ENCODE data around the gene CALM1. TPM values are rescaled to one million over a fixed set of nuclear protein-coding genes. Genes with fewer than 3 reads are reported as not detected.

CALM1 gene
- total RNA-seq, 1 donor from 2014 or later = 362 TPM

- no peak for TF ChIP-seq EZH2phosphoT487 (IDR thresholded peaks at IDR 0.05)
- TF ChIP-seq CTCF (IDR thresholded peaks at IDR 0.05) = no peak
- TF ChIP-seq EZH2 (IDR thresholded peaks at IDR 0.05) = no peak
- H2AFZ ChIP-seq (replicated peaks) = no peak overlapping the region
- no peak overlapping the region for H3K4me2 ChIP-seq
- Mint-ChIP-seq H3K36me3 (peaks cover 48% of the 10 kb centered on the region), H3K27me3 (ENCODE audit: insufficient read depth, low read depth) (no peaks in the 10 kb centered on the region), H3K27ac (no peak overlapping the region), H3K4me3 (no peak overlapping the region), H3K9me3 (no peaks in the 10 kb centered on the region), H3K4me1 (peaks cover 14% of the 10 kb centered on the region)
- DNase-seq (ENCODE audit: low spot score) = no peak
- H3K9ac ChIP-seq = no peak overlapping the region
- no peaks in the 10 kb centered on the region for H3K27me3 ChIP-seq
- H3K27ac ChIP-seq = no peak overlapping the region
- H3K79me2 ChIP-seq (ENCODE audit: low read depth) = peaks cover 13% of the 10 kb centered on the region
- peaks cover 17% of the 10 kb centered on the region for H3F3A ChIP-seq (ENCODE audit: low read depth)
- peaks cover 19% of the 10 kb centered on the region for H4K20me1 ChIP-seq (ENCODE audit: low read depth)
- H3K9me3 ChIP-seq (ENCODE audit: low read depth) = no peaks in the 10 kb centered on the region
- no peak overlapping the region for H3K4me3 ChIP-seq
- no peaks in the 10 kb centered on the region for H3K4me1 ChIP-seq
- peaks cover 14% of the 10 kb centered on the region for H3K36me3 ChIP-seq
Measured at GRCh38 chr14:90405755-90406154, 8.9 kb downstream of the CALM1 start.

GRCh38 chr14:90406384-90406798, 9.6 kb downstream of the CALM1 start:
- Histone ChIP-seq H3K9ac (no peak overlapping the region), H4K20me1 (ENCODE audit: low read depth) (peaks cover 13% of the 10 kb centered on the region), H3K79me2 (ENCODE audit: low read depth) (peaks cover 7% of the 10 kb centered on the region), H3K9me3 (ENCODE audit: low read depth) (no peaks in the 10 kb centered on the region), H3K27ac (no peak overlapping the region), H2AFZ (replicated peaks) (no peak overlapping the region), H3K4me3 (no peak overlapping the region), H3K27me3 (no peaks in the 10 kb centered on the region), H3K36me3 (peaks cover 14% of the 10 kb centered on the region), H3K4me1 (no peaks in the 10 kb centered on the region), H3F3A (ENCODE audit: low read depth) (peaks cover 17% of the 10 kb centered on the region), H3K4me2 (no peak overlapping the region)
- Mint-ChIP-seq H3K4me1 (peaks cover 14% of the 10 kb centered on the region), H3K27me3 (ENCODE audit: insufficient read depth, low read depth) (no peaks in the 10 kb centered on the region), H3K36me3 (peaks cover 42% of the 10 kb centered on the region), H3K27ac (no peak overlapping the region), H3K9me3 (no peaks in the 10 kb centered on the region), H3K4me3 (no peak overlapping the region)
- DNase-seq (ENCODE audit: low spot score) = no peak
- no peak for TF ChIP-seq EZH2 (IDR thresholded peaks at IDR 0.05)
- TF ChIP-seq CTCF (IDR thresholded peaks at IDR 0.05) = no peak
- TF ChIP-seq EZH2phosphoT487 (IDR thresholded peaks at IDR 0.05) = no peak

DNA sequence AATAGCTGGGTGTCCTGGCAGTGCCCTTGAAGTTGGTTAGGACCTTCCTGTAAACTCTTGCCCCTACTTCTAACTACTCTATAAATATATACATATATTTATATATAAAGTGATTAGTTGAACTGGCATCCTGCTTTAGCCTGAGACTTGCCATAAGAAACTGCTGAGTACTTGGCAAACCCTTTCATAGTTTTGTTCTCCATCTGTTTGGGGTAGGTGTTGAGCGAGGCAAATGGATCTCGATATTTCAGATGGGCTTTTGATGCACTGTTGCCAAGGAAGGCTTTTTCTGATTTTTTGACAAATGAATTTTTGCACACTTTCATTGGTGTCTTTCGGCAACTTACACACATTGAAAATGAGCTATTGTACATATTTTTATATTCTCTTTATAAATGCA, 10.4 kb downstream of the CALM1 start:
- no peaks in the 10 kb centered on the region for H3K4me1 ChIP-seq
- peaks cover 10% of the 10 kb centered on the region for H4K20me1 ChIP-seq (ENCODE audit: low read depth)
- no peak overlapping the region for H3K27ac ChIP-seq
- H3K36me3 ChIP-seq = peaks cover 12% of the 10 kb centered on the region
- H3K4me3 Mint-ChIP-seq = no peak overlapping the region
- H3K9me3 ChIP-seq (ENCODE audit: low read depth) = no peaks in the 10 kb centered on the region
- H3K27me3 ChIP-seq = no peaks in the 10 kb centered on the region
- H3K4me1 Mint-ChIP-seq = peaks cover 14% of the 10 kb centered on the region
- no peaks in the 10 kb centered on the region for H3K27me3 Mint-ChIP-seq (ENCODE audit: insufficient read depth, low read depth)
- no peaks in the 10 kb centered on the region for H3K9me3 Mint-ChIP-seq
- H3K36me3 Mint-ChIP-seq = peaks cover 35% of the 10 kb centered on the region
- no peak overlapping the region for H3K9ac ChIP-seq
- peaks cover 17% of the 10 kb centered on the region for H3F3A ChIP-seq (ENCODE audit: low read depth)
- H3K27ac Mint-ChIP-seq = no peak overlapping the region
- DNase-seq (ENCODE audit: low spot score) = no peak
- H2AFZ ChIP-seq (replicated peaks) = no peak overlapping the region
- no peaks in the 10 kb centered on the region for H3K79me2 ChIP-seq (ENCODE audit: low read depth)
- H3K4me2 ChIP-seq = no peak overlapping the region
- TF ChIP-seq EZH2phosphoT487 (IDR thresholded peaks at IDR 0.05) = no peak
- no peak overlapping the region for H3K4me3 ChIP-seq

GRCh38 chr14:90408713-90409112, 11.9 kb downstream of the CALM1 start:
- H3F3A ChIP-seq (ENCODE audit: low read depth) = peaks cover 17% of the 10 kb centered on the region
- no peak overlapping the region for H3K4me2 ChIP-seq
- H3K4me1 Mint-ChIP-seq = peaks cover 14% of the 10 kb centered on the region
- no peaks in the 10 kb centered on the region for H3K27me3 ChIP-seq
- peaks cover 7% of the 10 kb centered on the region for H3K36me3 ChIP-seq
- H3K27ac Mint-ChIP-seq = no peak overlapping the region
- H3K27ac ChIP-seq = no peak overlapping the region
- peaks cover 5% of the 10 kb centered on the region for H4K20me1 ChIP-seq (ENCODE audit: low read depth)
- no peak overlapping the region for H3K4me3 Mint-ChIP-seq
- no peak for DNase-seq (ENCODE audit: low spot score)
- H3K4me3 ChIP-seq = no peak overlapping the region
- H3K79me2 ChIP-seq (ENCODE audit: low read depth) = no peaks in the 10 kb centered on the region
- peaks cover 21% of the 10 kb centered on the region for H3K36me3 Mint-ChIP-seq
- no peaks in the 10 kb centered on the region for H3K4me1 ChIP-seq
- no peak for TF ChIP-seq EZH2phosphoT487 (IDR thresholded peaks at IDR 0.05)
- TF ChIP-seq EZH2 (IDR thresholded peaks at IDR 0.05) = no peak
- no peak for TF ChIP-seq CTCF (IDR thresholded peaks at IDR 0.05)
- no peaks in the 10 kb centered on the region for H3K9me3 Mint-ChIP-seq
- no peaks in the 10 kb centered on the region for H3K27me3 Mint-ChIP-seq (ENCODE audit: insufficient read depth, low read depth)
- no peak overlapping the region for H2AFZ ChIP-seq (replicated peaks)
- no peak overlapping the region for H3K9ac ChIP-seq
- H3K9me3 ChIP-seq (ENCODE audit: low read depth) = no peaks in the 10 kb centered on the region
